GM23338 (cell line): Measurements from ENCODE around the gene ZNF444. TPM values are rescaled to one million over a fixed set of nuclear protein-coding genes. Genes with fewer than 3 reads are reported as not detected.
A peak's percentile ranks its signal among the peaks of the same experiment; 100 is the strongest.

Experiments
- ATAC-seq: fragments of 200-7000 bp; cut with Tn5 transposase; 3 replicates; pipeline ENCODE4 v1.9.1; 2020
- DNase-seq: peaks from one replicate; pipeline ENCODE4 v3.0.0-alpha.2; 2015; ENCODE audit warnings: low spot score
- H2AFZ ChIP-seq: fragments of 200-600 bp; sonication (generic); 2 replicates; pipeline ENCODE4 v1.8.0; 2016; ENCODE audit warnings: antibody characterized with exemption, mild to moderate bottlenecking, moderate library complexity
- H3F3A ChIP-seq: fragments of 200-600 bp; sonication (generic); replicated peaks from 2 replicates; pipeline ENCODE4 v1.8.0; 2017; ENCODE audit warnings: antibody characterized with exemption, mixed run types, low read depth
- H3K27ac ChIP-seq: fragments of 200-600 bp; sonication (generic); 2 replicates; pipeline ENCODE4 v1.6.1; 2016; ENCODE audit warnings: low read depth
- H3K27me3 ChIP-seq: fragments of 200-600 bp; sonication (generic); 2 replicates; pipeline ENCODE4 v1.8.0; 2016; ENCODE audit warnings: mild to moderate bottlenecking, mixed run types, moderate library complexity; ENCODE audit not compliant: insufficient read depth
- H3K36me3 ChIP-seq: fragments of 200-600 bp; sonication (generic); 2 replicates; pipeline ENCODE4 v1.8.0; 2016; ENCODE audit warnings: mild to moderate bottlenecking; ENCODE audit not compliant: insufficient read depth
- H3K4me1 ChIP-seq: fragments of 200-600 bp; sonication (generic); 2 replicates; pipeline ENCODE4 v1.8.0; 2016; ENCODE audit warnings: mild to moderate bottlenecking, moderate library complexity; ENCODE audit not compliant: insufficient read depth
- H3K4me2 ChIP-seq: fragments of 200-600 bp; sonication (generic); 2 replicates; pipeline ENCODE4 v1.7.1; 2017; ENCODE audit warnings: mixed run types
- H3K4me3 ChIP-seq: fragments of 200-600 bp; sonication (generic); 2 replicates; pipeline ENCODE4 v1.6.1; 2016; ENCODE audit warnings: mixed run types
- H3K79me2 ChIP-seq: fragments of 200-600 bp; sonication (generic); replicated peaks from 2 replicates; pipeline ENCODE4 v1.8.0; 2017; ENCODE audit warnings: mild to moderate bottlenecking; ENCODE audit not compliant: insufficient read depth
- H3K9me2 ChIP-seq: fragments of 200-600 bp; sonication (generic); 2 replicates; pipeline ENCODE4 v1.8.0; 2017; ENCODE audit not compliant: insufficient read depth
- H4K20me1 ChIP-seq: fragments of 200-600 bp; sonication (generic); replicated peaks from 2 replicates; pipeline ENCODE4 v1.8.0; 2017; ENCODE audit warnings: mild to moderate bottlenecking; ENCODE audit not compliant: insufficient read depth
- H3K27ac Mint-ChIP-seq: 2 replicates; pipeline ENCODE4 v1.8.0; 2020; ENCODE audit warnings: inconsistent platforms, mild to moderate bottlenecking, moderate library complexity, mixed read lengths
- H3K27me3 Mint-ChIP-seq: 3 replicates; pipeline ENCODE4 v1.8.0; 2022; ENCODE audit warnings: low read depth, mild to moderate bottlenecking, moderate library complexity, mixed read lengths, inconsistent platforms; ENCODE audit not compliant: insufficient read depth, poor library complexity
- H3K36me3 Mint-ChIP-seq: 3 replicates; pipeline ENCODE4 v1.8.0; 2021; ENCODE audit warnings: low read depth, mild to moderate bottlenecking, inconsistent platforms, moderate library complexity, mixed read lengths
- H3K4me1 Mint-ChIP-seq: 3 replicates; pipeline ENCODE4 v1.8.0; 2020; ENCODE audit warnings: mild to moderate bottlenecking, inconsistent platforms, mixed read lengths
- H3K4me3 Mint-ChIP-seq: 3 replicates; pipeline ENCODE4 v1.8.0; 2021; ENCODE audit warnings: moderate library complexity, mild to moderate bottlenecking, inconsistent platforms, mixed read lengths
- H3K9me3 Mint-ChIP-seq: 3 replicates; pipeline ENCODE4 v1.8.0; 2020; ENCODE audit warnings: moderate library complexity, mild to moderate bottlenecking, inconsistent platforms, mixed read lengths
- CREB1 ChIP-seq: fragments of 250-450 bp; sonication (Bioruptor Pico); IDR thresholded peaks from 2 replicates; pipeline ENCODE4 v1.5.0; 2020; ENCODE audit warnings: low read depth, mild to moderate bottlenecking, moderate library complexity
- ETS1 ChIP-seq: IDR thresholded peaks from 2 replicates; pipeline ENCODE4 v1.6.1; 2016; ENCODE audit warnings: antibody characterized with exemption
- EZH2 ChIP-seq: fragments of 200-600 bp; sonication (generic); IDR thresholded peaks from one replicate; pipeline ENCODE4 v1.8.0; 2017; ENCODE audit warnings: antibody characterized with exemption, mild to moderate bottlenecking, low read depth; ENCODE audit not compliant: unreplicated experiment
- JUNB ChIP-seq: IDR thresholded peaks from one replicate; pipeline ENCODE4 v1.6.1; 2016; ENCODE audit warnings: antibody characterized with exemption; ENCODE audit not compliant: unreplicated experiment
- POLR2AphosphoS5 ChIP-seq: IDR thresholded peaks from 2 replicates; pipeline ENCODE4 v1.6.1; 2016; ENCODE audit warnings: antibody characterized with exemption, low read depth
- ZNF114 ChIP-seq: fragments of 250-450 bp; sonication (Bioruptor Pico); IDR thresholded peaks from 2 replicates; pipeline ENCODE4 v1.5.0; 2020; ENCODE audit warnings: mild to moderate bottlenecking, moderate library complexity
- ZNF331 ChIP-seq: fragments of 250-450 bp; sonication (Bioruptor Pico); IDR thresholded peaks from 2 replicates; pipeline ENCODE4 v1.5.0; 2020; ENCODE audit warnings: low read depth, mild to moderate bottlenecking, moderate library complexity
- ZNF462 ChIP-seq: fragments of 250-450 bp; sonication (Bioruptor Pico); IDR thresholded peaks from 2 replicates; pipeline ENCODE4 v1.5.0; 2020; ENCODE audit warnings: mild to moderate bottlenecking, moderate library complexity
- polyA plus RNA-seq: library from polyadenylated mRNA; unstranded; fragments of >200 nt; fragmentation: Nextera tagmentation; extraction: Ambion mirVana; gene quantifications from 2 replicates; pipeline ENCODE4 v1.2.1, GENCODE V29; 2016
- total RNA-seq: library from RNA; depleted of rRNA; stranded (reverse); fragments of >200 nt; shearing (Covaris generic); gene quantifications from 2 replicates; pipeline ENCODE4 v1.2.3, GENCODE V29; 2014

ZNF444 gene
- total and polyA plus RNA-seq, 2 experiments from 2014 or later = 25.1 to 58.5 TPM

GRCh38 chr19:56117889-56118288, 23.2 kb upstream of the ZNF444 start:
- Histone ChIP-seq H3K4me3 (no peak overlapping the region), H3K27me3 (no peaks in the 10 kb centered on the region), H3K9me2 (no peaks in the 10 kb centered on the region), H3K4me1 (peaks cover 28% of the 10 kb centered on the region), H4K20me1 (peaks cover 28% of the 10 kb centered on the region), H3K27ac (no peak overlapping the region), H3K79me2 (peaks cover 74% of the 10 kb centered on the region), H3K36me3 (no peaks in the 10 kb centered on the region; the same call in 1 of the 2 replicates), H2AFZ (no peak overlapping the region), H3F3A (no peaks in the 10 kb centered on the region; the same call in 1 of the 2 replicates), H3K4me2 (no peak overlapping the region)
- Mint-ChIP-seq H3K4me1 (peaks cover 55% of the 10 kb centered on the region), H3K36me3 (peaks cover 15% of the 10 kb centered on the region), H3K4me3 (peak overlapping the region; percentile 33; the same call in 1 of the 3 replicates), H3K27ac (no peak overlapping the region), H3K27me3 (peaks cover 19% of the 10 kb centered on the region), H3K9me3 (no peaks in the 10 kb centered on the region; the same call in 2 of the 3 replicates)
- TF ChIP-seq JUNB (no peak), ZNF462 (CRISPR knock-in tag) (no peak), EZH2 (no peak), ZNF331 (CRISPR knock-in tag) (no peak), POLR2AphosphoS5 (no peak), CREB1 (CRISPR knock-in tag) (no peak), ZNF114 (CRISPR knock-in tag) (no peak), ETS1 (no peak)
- DNase-seq (no peak), ATAC-seq (no peak)
